ENCODE results near the gene ZNF500.

ZNF500 gene

GRCh38 chr16:4768549-4769305 is 1.8 kb upstream of the ZNF500 start:
- peak; percentile 73 for DNase-seq

- DNase-seq = no peak
Measured at GRCh38 chr16:4767872-4768548, 1.0 kb upstream of the ZNF500 start.

GRCh38 chr16:4765511-4766474 is 1.2 kb downstream of the ZNF500 start:
- no peak for DNase-seq

GRCh38 chr16:4763791-4764190 is 3.2 kb downstream of the ZNF500 start:
- no peak for DNase-seq

GRCh38 chr16:4762205-4762604 is 4.8 kb downstream of the ZNF500 start:
- no peak for DNase-seq

GRCh38 chr16:4760221-4760910 is 6.6 kb downstream of the ZNF500 start:
- no peak for DNase-seq

GRCh38 chr16:4755687-4756086 is 11.3 kb downstream of the ZNF500 start:
- DNase-seq = no peak

GRCh38 chr16:4754865-4755264 is 12.1 kb downstream of the ZNF500 start:
- DNase-seq = no peak

- DNase-seq = no peak
Measured at GRCh38 chr16:4753227-4753626, 13.7 kb downstream of the ZNF500 start.

- no peak for DNase-seq
Measured at GRCh38 chr16:4752351-4753100, 14.4 kb downstream of the ZNF500 start.

GRCh38 chr16:4750896-4751295 is 16.1 kb downstream of the ZNF500 start:
- DNase-seq = no peak

GRCh38 chr16:4749700-4750257 is 17.2 kb downstream of the ZNF500 start:
- no peak for DNase-seq

- no peak for DNase-seq
Measured at GRCh38 chr16:4748682-4749411, 18.1 kb downstream of the ZNF500 start.

- no peak for DNase-seq
Measured at GRCh38 chr16:4747906-4748681, 18.9 kb downstream of the ZNF500 start.

GRCh38 chr16:4746991-4747574 is 19.9 kb downstream of the ZNF500 start:
- DNase-seq = no peak

GRCh38 chr16:4746215-4746614 is 20.7 kb downstream of the ZNF500 start:
- DNase-seq = no peak

GRCh38 chr16:4745274-4745569 is 21.7 kb downstream of the ZNF500 start:
- DNase-seq = no peak

GRCh38 chr16:4744555-4745273 is 22.2 kb downstream of the ZNF500 start:
- DNase-seq = no peak

- no peak for DNase-seq
Measured at GRCh38 chr16:4743226-4743878, 23.6 kb downstream of the ZNF500 start.
